DOHH2 (cell line): ENCODE results near the gene DSCAM.

ENCODE experiments used
- EZH2phosphoT487 ChIP-seq: fragments of 200-600 bp; sonication (generic); IDR thresholded peaks from 2 replicates; pipeline ENCODE4 v1.6.1; 2017; ENCODE audit warnings: borderline replicate concordance, mild to moderate bottlenecking, antibody characterized with exemption, low read length, moderate library complexity, mixed read lengths
- TF ChIP-seq, protein P1 (sequence below): fragments of 200-600 bp; sonication (generic); IDR thresholded peaks from one replicate; pipeline ENCODE4 v1.5.1; 2014; ENCODE audit warnings: antibody characterized with exemption, mild to moderate bottlenecking, low read depth, low read length; ENCODE audit not compliant: poor library complexity, severe bottlenecking

DNA sequence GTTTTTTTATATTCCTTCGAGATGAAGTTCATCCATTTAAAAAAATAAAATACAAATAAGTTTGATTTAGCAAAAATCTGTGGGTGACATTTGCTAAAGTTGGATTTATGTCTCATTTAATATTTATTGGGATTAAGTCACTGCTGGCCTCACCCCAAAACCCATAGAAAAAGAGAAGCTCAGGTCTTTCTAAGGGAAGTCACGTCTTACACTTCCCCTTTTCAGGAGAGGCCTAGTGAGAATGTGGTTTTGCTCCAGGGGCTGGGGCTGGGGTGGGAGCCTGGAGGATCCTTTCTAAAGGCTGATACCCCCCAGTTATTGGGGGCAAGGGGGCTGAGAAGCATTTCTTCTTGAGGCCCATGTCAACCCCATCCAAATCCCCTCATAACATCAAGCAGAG is 300.3 kb downstream of the DSCAM start:
- TF ChIP-seq, protein P1, sequence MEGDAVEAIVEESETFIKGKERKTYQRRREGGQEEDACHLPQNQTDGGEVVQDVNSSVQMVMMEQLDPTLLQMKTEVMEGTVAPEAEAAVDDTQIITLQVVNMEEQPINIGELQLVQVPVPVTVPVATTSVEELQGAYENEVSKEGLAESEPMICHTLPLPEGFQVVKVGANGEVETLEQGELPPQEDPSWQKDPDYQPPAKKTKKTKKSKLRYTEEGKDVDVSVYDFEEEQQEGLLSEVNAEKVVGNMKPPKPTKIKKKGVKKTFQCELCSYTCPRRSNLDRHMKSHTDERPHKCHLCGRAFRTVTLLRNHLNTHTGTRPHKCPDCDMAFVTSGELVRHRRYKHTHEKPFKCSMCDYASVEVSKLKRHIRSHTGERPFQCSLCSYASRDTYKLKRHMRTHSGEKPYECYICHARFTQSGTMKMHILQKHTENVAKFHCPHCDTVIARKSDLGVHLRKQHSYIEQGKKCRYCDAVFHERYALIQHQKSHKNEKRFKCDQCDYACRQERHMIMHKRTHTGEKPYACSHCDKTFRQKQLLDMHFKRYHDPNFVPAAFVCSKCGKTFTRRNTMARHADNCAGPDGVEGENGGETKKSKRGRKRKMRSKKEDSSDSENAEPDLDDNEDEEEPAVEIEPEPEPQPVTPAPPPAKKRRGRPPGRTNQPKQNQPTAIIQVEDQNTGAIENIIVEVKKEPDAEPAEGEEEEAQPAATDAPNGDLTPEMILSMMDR, result no peak
- no peak for TF ChIP-seq EZH2phosphoT487
